Activated CD8-positive, alpha-beta T cell treated with anti-CD3 and anti-CD28 coated beads for 36 hours (primary cell): ENCODE measurements around the gene ZNF581. TPM values are rescaled to one million over a fixed set of nuclear protein-coding genes. Genes with fewer than 3 reads are reported as not detected.

Experiments used
- ATAC-seq: fragments of 200-7000 bp; cut with Tn5 transposase; one replicate; pipeline ENCODE4 v1.10.0; 2021; ENCODE audit warnings: mild to moderate bottlenecking, moderate library complexity
- CTCF ChIA-PET: fragments of 350-600 bp; sonication (Branson Sonifier 250); formaldehyde crosslinking; loops from one replicate; lab custom pipeline; 2021; ENCODE audit warnings: antibody characterized with exemption; lab: Charles Lee
- POLR2A ChIA-PET: fragments of 350-600 bp; sonication (Branson Sonifier 250); formaldehyde crosslinking; loops from one replicate; lab custom pipeline; 2021; ENCODE audit warnings: antibody characterized with exemption; lab: Charles Lee
- DNase-seq: peaks from one replicate; pipeline ENCODE4 v3.0.0-alpha.2; 2020
- H3K27ac Mint-ChIP-seq: one replicate; pipeline ENCODE4 v1.8.0; 2021; ENCODE audit warnings: mild to moderate bottlenecking, mixed read lengths
- H3K27me3 Mint-ChIP-seq: one replicate; pipeline ENCODE4 v1.8.0; 2021; ENCODE audit warnings: mixed read lengths
- H3K36me3 Mint-ChIP-seq: one replicate; pipeline ENCODE4 v1.8.0; 2021; ENCODE audit warnings: low read depth, mixed read lengths
- H3K4me1 Mint-ChIP-seq: one replicate; pipeline ENCODE4 v1.8.0; 2021; ENCODE audit warnings: low read depth, mixed read lengths
- H3K4me3 Mint-ChIP-seq: one replicate; pipeline ENCODE4 v1.8.0; 2021; ENCODE audit warnings: mild to moderate bottlenecking, moderate library complexity, mixed read lengths
- H3K9me3 Mint-ChIP-seq: one replicate; pipeline ENCODE4 v1.8.0; 2021; ENCODE audit warnings: mixed read lengths
- intact Hi-C: fragments of 100-400 bp; cut with micrococcal nuclease; formaldehyde crosslinking; loops from one replicate; pipeline ENCODE4 v1.10.0; 2022
- total RNA-seq, 2 experiments: library from RNA; stranded (reverse); gene quantifications; one replicate each; pipeline ENCODE4 v1.2.3, GENCODE V29; 2021
- TF ChIP-seq, protein P1 (sequence below): fragments of 200-600 bp; IDR thresholded peaks from one replicate; pipeline ENCODE4 v1.8.0; 2022; ENCODE audit warnings: antibody characterized with exemption, mild to moderate bottlenecking

The ZNF581 gene
- total RNA-seq, 2 experiments from 2014 or later = 30.4 to 34.5 TPM

DNA sequence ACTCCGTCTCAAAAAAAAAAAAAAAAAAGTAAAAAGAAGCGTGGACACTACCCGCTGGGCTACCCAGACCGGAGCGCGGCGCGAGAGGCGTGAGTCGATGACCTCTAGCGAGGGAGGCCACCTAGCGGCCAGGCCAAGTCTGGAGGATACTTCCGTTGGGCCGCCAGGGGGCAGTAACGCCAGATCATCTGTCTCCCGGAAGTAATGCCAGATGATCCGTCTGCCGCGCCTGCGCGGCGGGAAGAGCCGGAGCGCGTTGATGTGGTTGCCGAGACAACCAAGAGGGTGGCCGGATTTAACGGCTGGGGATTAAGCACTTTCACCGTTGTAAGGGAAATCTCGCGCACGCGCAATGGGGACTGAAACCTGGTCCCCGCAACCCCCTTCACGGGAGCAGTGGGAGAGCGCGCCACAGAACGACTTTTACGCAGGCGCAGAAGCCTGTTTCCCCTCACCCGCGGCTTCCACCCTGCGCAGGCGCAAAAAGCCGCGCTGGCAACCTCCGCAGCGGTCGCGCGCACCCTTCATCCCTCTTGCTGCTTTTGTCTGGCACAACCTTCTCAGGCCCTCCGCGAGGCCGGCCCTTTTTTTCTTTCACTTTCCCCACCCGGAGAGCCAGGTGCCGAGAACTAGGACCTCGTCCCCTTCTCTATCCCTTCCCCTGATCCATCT lies 10.3 kb downstream of the ZNF581 start:
- H3K36me3 Mint-ChIP-seq = peaks cover 40% of the 10 kb centered on the region

DNA sequence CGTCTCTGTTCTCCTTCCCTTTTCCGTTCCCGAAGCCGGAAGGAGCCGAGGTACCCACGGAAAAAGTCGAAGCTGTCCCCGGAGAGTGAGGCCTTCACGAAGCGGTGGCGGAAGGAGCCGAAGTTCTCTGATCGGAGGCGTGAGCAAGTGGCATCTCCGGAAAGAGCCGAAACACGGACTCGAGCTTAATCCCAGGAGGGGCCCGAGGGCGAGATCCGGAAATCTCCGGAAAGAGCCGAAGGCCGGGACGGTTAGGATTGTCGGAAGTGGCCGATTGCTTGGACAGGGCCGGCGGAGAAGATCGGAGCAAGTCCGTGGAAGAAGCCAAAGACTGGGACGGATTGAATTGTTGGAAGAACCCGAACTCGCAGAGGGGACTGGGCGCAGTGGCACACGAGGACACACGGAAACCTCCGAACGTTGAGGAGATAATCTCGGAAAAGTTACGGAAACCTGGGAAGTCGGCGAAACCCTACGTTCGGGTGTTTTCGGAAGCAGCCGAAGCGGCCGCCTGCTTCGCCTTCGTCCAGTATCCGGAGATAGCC lies 10.9 kb downstream of the ZNF581 start:
- ATAC-seq (peak; percentile 81), DNase-seq (peak; percentile 100)
- H3K4me1 Mint-ChIP-seq = peaks cover 39% of the 10 kb centered on the region
- no peaks in the 10 kb centered on the region for H3K9me3 Mint-ChIP-seq
- peak overlapping the region; percentile 99 for H3K27ac Mint-ChIP-seq
- H3K4me3 Mint-ChIP-seq = peak overlapping the region; percentile 98
- ChIA-PET POLR2A (interaction anchor here (0.7 to 1.7 kb wide), 7 partner anchors 9 to 270 kb away, joined by 3 to 11 read pairs (median 4); partner anchors contain the start of genes TMEM238 and ZNF581), CTCF (interaction anchor here (0.8 to 3.4 kb wide), 11 partner anchors 9 to 179 kb away, joined by 3 to 45 read pairs (median 7); partner anchors contain the start of genes FIZ1, ZNF524 and ZNF865)
- intact Hi-C loops = loop anchor here (10.0 kb wide), 1 partner anchor 400 kb away; the partner anchor contains the start of gene PPP6R1
- TF ChIP-seq, protein P1, sequence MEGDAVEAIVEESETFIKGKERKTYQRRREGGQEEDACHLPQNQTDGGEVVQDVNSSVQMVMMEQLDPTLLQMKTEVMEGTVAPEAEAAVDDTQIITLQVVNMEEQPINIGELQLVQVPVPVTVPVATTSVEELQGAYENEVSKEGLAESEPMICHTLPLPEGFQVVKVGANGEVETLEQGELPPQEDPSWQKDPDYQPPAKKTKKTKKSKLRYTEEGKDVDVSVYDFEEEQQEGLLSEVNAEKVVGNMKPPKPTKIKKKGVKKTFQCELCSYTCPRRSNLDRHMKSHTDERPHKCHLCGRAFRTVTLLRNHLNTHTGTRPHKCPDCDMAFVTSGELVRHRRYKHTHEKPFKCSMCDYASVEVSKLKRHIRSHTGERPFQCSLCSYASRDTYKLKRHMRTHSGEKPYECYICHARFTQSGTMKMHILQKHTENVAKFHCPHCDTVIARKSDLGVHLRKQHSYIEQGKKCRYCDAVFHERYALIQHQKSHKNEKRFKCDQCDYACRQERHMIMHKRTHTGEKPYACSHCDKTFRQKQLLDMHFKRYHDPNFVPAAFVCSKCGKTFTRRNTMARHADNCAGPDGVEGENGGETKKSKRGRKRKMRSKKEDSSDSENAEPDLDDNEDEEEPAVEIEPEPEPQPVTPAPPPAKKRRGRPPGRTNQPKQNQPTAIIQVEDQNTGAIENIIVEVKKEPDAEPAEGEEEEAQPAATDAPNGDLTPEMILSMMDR = no peak
- H3K27me3 Mint-ChIP-seq = no peaks in the 10 kb centered on the region
- peaks cover 41% of the 10 kb centered on the region for H3K36me3 Mint-ChIP-seq

More for the DNA sequence above, 10.3 kb downstream of the ZNF581 start:
- intact Hi-C loops = loop anchor here (10.0 kb wide), 1 partner anchor 399 kb away; the partner anchor contains the start of gene PPP6R1
- TF ChIP-seq, protein P1 = peak; percentile 99
- ChIA-PET POLR2A (interaction anchor here (0.7 to 1.7 kb wide), 8 partner anchors 8 to 27 kb away, joined by 3 to 12 read pairs (median 4); partner anchors contain the start of gene ZNF581), CTCF (interaction anchor here (0.8 to 3.4 kb wide), 17 partner anchors 9 to 394 kb away, joined by 3 to 45 read pairs (median 6); partner anchors contain the start of genes FIZ1, ZNF524, ZNF581 and ZNF865)
- peaks cover 42% of the 10 kb centered on the region for H3K4me1 Mint-ChIP-seq
- H3K27ac Mint-ChIP-seq = peak overlapping the region; percentile 99
- ATAC-seq = peak; percentile 45
- no peaks in the 10 kb centered on the region for H3K9me3 Mint-ChIP-seq
- peak overlapping the region; percentile 98 for H3K4me3 Mint-ChIP-seq
- peak; percentile 97 for DNase-seq
- H3K27me3 Mint-ChIP-seq = no peaks in the 10 kb centered on the region

DNA sequence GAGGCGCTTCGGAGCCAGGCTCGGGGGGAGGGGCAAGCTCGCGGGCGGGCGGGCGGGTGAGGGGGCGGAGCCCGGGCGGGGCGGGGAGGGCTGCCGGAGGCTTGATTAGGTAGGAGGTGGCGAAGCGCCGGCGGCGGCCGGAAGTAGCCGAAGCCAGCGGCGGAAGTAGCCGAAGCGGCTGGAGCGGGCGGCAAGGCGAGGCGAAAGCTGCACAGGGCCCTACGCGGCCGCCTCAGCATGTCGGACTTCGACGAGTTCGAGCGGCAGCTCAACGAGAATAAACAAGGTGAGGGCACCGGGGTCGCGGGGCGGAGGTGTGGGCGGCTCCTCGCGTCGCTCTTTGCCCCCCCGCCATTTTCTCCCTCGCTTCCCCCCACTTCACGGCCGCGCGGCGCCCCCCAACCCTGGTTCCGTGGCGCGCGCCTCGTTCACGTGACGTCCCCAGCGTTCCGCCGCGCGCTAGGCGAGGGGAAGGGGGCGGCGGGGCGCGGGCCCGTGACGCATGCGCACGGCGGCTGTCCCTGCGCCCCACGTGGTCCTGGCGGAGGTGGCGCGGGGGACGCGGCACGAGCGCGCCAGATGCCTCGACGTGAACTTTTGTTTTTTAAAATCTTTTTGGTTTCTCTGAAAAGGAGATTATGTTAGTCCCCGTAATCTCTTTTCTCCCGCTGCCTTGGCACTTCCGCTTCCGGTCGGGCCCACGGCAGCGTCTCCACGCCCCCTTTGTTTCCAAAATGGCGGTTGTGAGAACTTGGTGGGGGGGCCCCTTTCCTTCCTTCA lies 11.6 kb downstream of the ZNF581 start, which contains the start of gene U2AF2:
Gene U2AF2 (plus strand): TSS at position 168 of the 780 bp plus-strand sequence. CDS start 70 bp downstream, at position 238.
- H3K36me3 Mint-ChIP-seq = peaks cover 42% of the 10 kb centered on the region
- POLR2A ChIA-PET = interaction anchor here (0.7 to 1.7 kb wide), 7 partner anchors 10 to 271 kb away, joined by 3 to 11 read pairs (median 4); partner anchors contain the start of genes TMEM238 and ZNF581

DNA sequence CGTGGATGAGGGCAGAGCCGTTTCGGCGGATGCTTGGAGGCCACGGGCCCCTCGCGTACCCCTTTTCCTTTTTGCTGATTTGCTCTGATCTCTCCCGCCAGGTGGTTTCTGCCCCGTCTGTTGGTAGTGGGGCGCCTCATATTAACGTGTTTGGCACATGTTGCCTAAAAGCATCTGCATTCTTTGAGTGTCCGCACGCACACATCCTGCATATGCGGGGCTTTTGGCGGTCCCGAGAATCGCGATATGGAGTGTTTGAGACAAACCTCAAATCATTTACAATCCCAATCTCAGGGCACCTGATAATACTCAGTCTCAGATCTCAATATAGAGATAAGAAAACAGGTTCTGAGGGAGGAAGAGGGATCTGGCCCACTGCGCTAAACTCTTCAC lies 12.2 kb downstream of the ZNF581 start:
- TF ChIP-seq, protein P1 = no peak
- DNase-seq (no peak), ATAC-seq (no peak)
- Mint-ChIP-seq H3K27ac (peak overlapping the region; percentile 99), H3K36me3 (peaks cover 47% of the 10 kb centered on the region), H3K4me1 (peaks cover 35% of the 10 kb centered on the region), H3K27me3 (no peaks in the 10 kb centered on the region), H3K9me3 (no peaks in the 10 kb centered on the region), H3K4me3 (peak overlapping the region; percentile 98)
- CTCF ChIA-PET = interaction anchor here (1.1 to 1.8 kb wide), 4 partner anchors 12 to 24 kb away, joined by 3 to 8 read pairs (median 4); no protein-coding TSS in a partner anchor
- POLR2A ChIA-PET = interaction anchor here (3.0 to 3.5 kb wide), 2 partner anchors 13 to 18 kb away, joined by 13 to 57 read pairs; no protein-coding TSS in a partner anchor
- intact Hi-C loops = loop anchor here (10.0 kb wide), 1 partner anchor 401 kb away; the partner anchor contains the start of gene PPP6R1

More for the DNA sequence above, 11.6 kb downstream of the ZNF581 start, which contains the start of gene U2AF2:
- peak; percentile 48 for ATAC-seq
- Mint-ChIP-seq H3K27ac (peak within 1 kb of the TSS; percentile 99), H3K9me3 (no peaks in the 10 kb centered on the region), H3K27me3 (no peaks in the 10 kb centered on the region), H3K4me1 (peaks cover 39% of the 10 kb centered on the region), H3K4me3 (peak within 1 kb of the TSS; percentile 98)
- TF ChIP-seq, protein P1 = no peak
- intact Hi-C loops = loop anchor here (10.0 kb wide), 1 partner anchor 400 kb away; the partner anchor contains the start of gene PPP6R1
- peak; percentile 96 for DNase-seq
- CTCF ChIA-PET = interaction anchor here (0.8 to 3.4 kb wide), 11 partner anchors 10 to 179 kb away, joined by 3 to 45 read pairs (median 7); partner anchors contain the start of genes FIZ1, ZNF524 and ZNF865
